Heart left ventricle (tissue), 16 donors: ENCODE measurements around the gene CHCHD6. TPM values are rescaled to one million over a fixed set of nuclear protein-coding genes. Genes with fewer than 3 reads are reported as not detected.
A peak's percentile ranks its signal among the peaks of the same experiment; 100 is the strongest.

ENCODE experiments used
- ATAC-seq, 4 donors: fragments of 200-7000 bp; cut with Tn5 transposase; one replicate each; pipeline ENCODE4 v1.9.1; 2020 to 2022; ENCODE audit warnings: moderate library complexity in 4 of 4, mild to moderate bottlenecking in 3 of 4, moderate number of reproducible peaks in 1 of 4
- DNase-seq, 5 donors: peaks; one replicate each; pipeline ENCODE4 v3.0.0-alpha.2; 2020
- H3K27ac ChIP-seq, 12 donors: fragments of 200-600 bp; sonication (generic) in 4 of 12; one replicate each; pipeline versions ENCODE4 v1.5.0 to v1.8.0; 2016 to 2022; ENCODE audit warnings: mild to moderate bottlenecking in 2 of 12
- H3K27me3 ChIP-seq, 9 donors: fragments of 200-600 bp; sonication (generic) in 2 of 9; one replicate each; pipeline versions ENCODE4 v1.5.1 to v1.8.0; 2016 to 2022; ENCODE audit warnings: mild to moderate bottlenecking in 3 of 9
- H3K36me3 ChIP-seq, 9 donors: fragments of 200-600 bp; sonication (generic) in 2 of 9; one replicate each; pipeline versions ENCODE4 v1.5.0 to v1.8.0; 2018 to 2022; ENCODE audit warnings: mild to moderate bottlenecking in 2 of 9
- H3K4me1 ChIP-seq, 12 donors: fragments of 200-600 bp; sonication (generic) in 4 of 12; one replicate each; pipeline versions ENCODE4 v1.5.0 to v1.8.0; 2016 to 2022; ENCODE audit warnings: mild to moderate bottlenecking in 3 of 12
- H3K4me3 ChIP-seq, 12 donors: fragments of 200-600 bp; sonication (generic) in 4 of 12; one replicate each; pipeline versions ENCODE4 v1.5.0 to v1.8.0; 2017 to 2022; ENCODE audit warnings: mild to moderate bottlenecking in 9 of 12, moderate library complexity in 4 of 12
- H3K9me3 ChIP-seq, 12 donors: fragments of 200-600 bp; sonication (generic) in 4 of 12; one replicate each; pipeline versions ENCODE4 v1.5.0 to v1.8.0; 2016 to 2022; ENCODE audit warnings: mild to moderate bottlenecking in 1 of 12
- CTCF ChIP-seq, 12 donors: fragments of 200-600 bp; sonication (generic) in 4 of 12; IDR thresholded peaks; one replicate each; pipeline versions ENCODE4 v1.5.0 to v1.8.0; 2018 to 2022; ENCODE audit warnings: antibody characterized with exemption in 12 of 12, mild to moderate bottlenecking in 5 of 12
- POLR2A ChIP-seq, 2 donors: fragments of 450-650 bp; IDR thresholded peaks; one replicate each; pipeline ENCODE4 v1.6.1; 2017; ENCODE audit warnings: antibody characterized with exemption in 2 of 2, mild to moderate bottlenecking in 2 of 2, moderate library complexity in 2 of 2
- WGBS, 4 donors: extraction: QIAGEN DNeasy Blood & Tissue Kit in 2 of 4; methylation state at CpG; one replicate each; pipeline versions ENCODE4 v1.1.5 to v1.1.7; 2013 to 2018; 5-methylcytosine and 5-hydroxymethylcytosine counted together
- intact Hi-C, 10 donors: fragments of 100-400 bp; cut with DNase I; formaldehyde crosslinking; loops; one replicate each; pipeline versions ENCODE4 v1.11.1 to v1.14.2; 2022
- polyA plus RNA-seq, 2 donors: library from polyadenylated mRNA; stranded (reverse); fragments of 200-250 nt; gene quantifications; one replicate each; pipeline ENCODE4 v1.2.3, GENCODE V29; 2013
- total RNA-seq, 9 donors: library from RNA; depleted of rRNA in 2 of 9; stranded (reverse); fragments of >200 nt in 2 of 9; fragmentation: NEBNext Ultra II Directional in 3 of 9; extraction: Animal tissue kit (Norgen Biotek cat#: 25700) in 3 of 9; gene quantifications; one replicate each; pipeline versions ENCODE4 v1.1.0 to v1.2.4, GENCODE V29; 2016 to 2023
- donor health status: ischemic (EF 13 %, LVEDD 7.1; RV severe dilation, severe dysfunction).
- donor health status: healthy with polysubstance abuse.
- donor health status: DM: no; HTN: yes; CAD: no.
- donor health status: DM: no; HTN: no; CAD: no.
- donor health status: ischemic (EF 25% LVEDD 6.9; RV normal size, moderate dysfunction).
- donor health status: ischemic (EF 25% LVEDD 5.7; RV mildly dilated, moderate dysfunction).
- donor health status: healthy.
- donor health status: DM: yes; HTN: yes; CAD: no.
- donor health status: ischemic (EF 35%, LVEDD 5.7; RV mildly dilated, moderate dysfunction).
- donor health status: nonischemic (EF 11% LVEDD 7.7; RV severe dilation, severe dysfunction).
- donor health status: DM: yes; HTN: yes; CAD: no.
- donor health status: PGD.
- donor health status: ischemic (EF 29% LVEDD 5.4; RV normal size, mild dysfunction).
- donor health status: nonischemic (EF 23%, LVEDD 6.1; RV moderate dilation, normal function).

Gene CHCHD6
- total and polyA plus RNA-seq, 11 donors = 7.7 to 29.3 (median 11.6) TPM

DNA sequence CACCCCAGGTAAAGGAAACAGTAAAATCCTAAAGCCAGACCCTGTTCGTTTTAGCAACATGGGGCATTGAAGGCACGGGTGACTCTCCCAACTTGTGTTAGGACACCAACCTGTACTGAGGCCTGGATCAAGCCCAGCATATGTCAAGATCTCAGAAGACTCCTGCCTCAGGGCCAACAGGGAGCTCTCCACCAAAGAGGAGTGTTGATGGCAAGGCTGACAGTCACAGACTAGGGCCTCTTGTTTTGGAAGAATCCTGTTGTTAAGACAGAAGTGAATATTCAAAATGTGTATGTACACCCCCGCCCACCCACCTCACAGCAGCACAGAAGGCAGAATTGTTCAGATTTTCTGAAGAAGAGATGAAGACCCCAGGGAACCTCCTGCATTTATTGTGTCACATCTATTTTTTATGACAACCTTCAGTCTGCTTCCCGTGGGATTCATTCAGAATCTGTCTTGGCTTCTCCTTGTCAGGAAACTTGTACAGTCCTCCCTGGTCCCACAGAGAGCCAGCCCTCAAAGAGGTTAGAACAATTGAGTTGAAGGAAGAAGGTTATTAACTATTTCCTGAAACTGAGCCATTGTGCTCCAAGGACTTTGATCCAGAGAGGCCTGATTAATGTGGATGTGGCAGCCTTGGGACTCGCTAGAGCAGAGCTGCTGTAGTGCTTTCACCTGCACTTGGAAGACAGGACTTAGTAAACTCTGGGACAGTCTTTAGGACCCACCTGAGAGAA, 217.2 kb downstream of the CHCHD6 start:
- peaks cover 0 to 5% (median 0%) of the 10 kb centered on the region in 9 donors for H3K36me3 ChIP-seq
- H3K27me3 ChIP-seq = peaks cover 0 to 19% (median 0%) of the 10 kb centered on the region in 9 donors
- peak in 2 of 4 donors; percentile 47 to 66 for ATAC-seq
- peaks cover 0 to 12% (median 0%) of the 10 kb centered on the region in 12 donors for H3K9me3 ChIP-seq
- H3K4me1 ChIP-seq = peaks cover 0 to 30% (median 13%) of the 10 kb centered on the region in 12 donors
- DNase-seq = no peak
- intact Hi-C loops = no loop called here
- no peak overlapping the region for H3K4me3 ChIP-seq
- WGBS, 4 donors = 65 to 74% (median 71%) methylated on average over 5 of the region's 5 CpGs
- H3K27ac ChIP-seq = no peak overlapping the region
- TF ChIP-seq POLR2A (IDR thresholded peaks at IDR 0.05) = no peak
- no peak for TF ChIP-seq CTCF (IDR thresholded peaks at IDR 0.05)

- no peaks in the 10 kb centered on the region for H3K36me3 ChIP-seq
- peaks cover 0 to 9% (median 0%) of the 10 kb centered on the region in 9 donors for H3K27me3 ChIP-seq
- intact Hi-C loops = no loop called here
- 92 to 100% (median 93%) methylated on average over 3 to 4 of the region's 4 CpGs for WGBS, 4 donors
- DNase-seq = no peak
- peaks cover 0 to 42% (median 23%) of the 10 kb centered on the region in 12 donors for H3K4me1 ChIP-seq
- ATAC-seq = no peak
- TF ChIP-seq CTCF (IDR thresholded peaks at IDR 0.05) = no peak
- no peak for TF ChIP-seq POLR2A (IDR thresholded peaks at IDR 0.05)
- H3K27ac ChIP-seq = no peak overlapping the region
- no peak overlapping the region for H3K4me3 ChIP-seq
- H3K9me3 ChIP-seq = peaks cover 0 to 12% (median 0%) of the 10 kb centered on the region in 12 donors
Observed at GRCh38 chr3:126922466-126922865, 218.4 kb downstream of the CHCHD6 start.

- ATAC-seq (no peak), DNase-seq (no peak)
- Histone ChIP-seq H3K27ac (no peak overlapping the region), H3K9me3 (peaks cover 0 to 12% (median 0%) of the 10 kb centered on the region in 12 donors), H3K4me3 (no peak overlapping the region), H3K36me3 (no peaks in the 10 kb centered on the region), H3K4me1 (peaks cover 0 to 50% (median 28%) of the 10 kb centered on the region in 12 donors), H3K27me3 (peaks cover 0 to 17% (median 0%) of the 10 kb centered on the region in 9 donors)
- intact Hi-C loops = no loop called here
- 95 to 98% (median 95%) methylated on average over 6 of the region's 6 CpGs for WGBS, 4 donors
- no peak for TF ChIP-seq POLR2A (IDR thresholded peaks at IDR 0.05)
- TF ChIP-seq CTCF (IDR thresholded peaks at IDR 0.05) = no peak
Observed at GRCh38 chr3:126923423-126923822, 219.4 kb downstream of the CHCHD6 start.

DNA sequence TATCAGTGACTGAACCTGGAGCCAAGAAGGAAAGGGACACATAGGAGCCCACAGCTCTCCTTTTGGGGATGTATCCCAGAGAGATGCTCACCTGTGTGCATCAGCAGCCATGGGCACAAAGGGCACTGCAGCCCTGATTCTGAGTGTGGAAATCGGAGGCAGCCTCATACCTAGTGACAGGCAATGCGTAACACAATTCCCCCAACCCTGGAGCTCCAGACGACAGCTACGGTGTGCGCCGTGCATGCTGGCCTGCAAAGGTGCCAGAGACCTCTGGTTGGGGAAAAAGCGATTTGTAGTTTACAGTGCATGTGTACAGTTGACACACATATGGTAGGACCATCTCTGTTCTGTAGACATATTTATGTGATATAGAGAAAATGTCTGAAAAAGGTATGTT, 219.9 kb downstream of the CHCHD6 start:
- TF ChIP-seq POLR2A (IDR thresholded peaks at IDR 0.05) = no peak
- no peak for TF ChIP-seq CTCF (IDR thresholded peaks at IDR 0.05)
- WGBS, 4 donors = 93 to 98% (median 96%) methylated on average over 7 of the region's 7 CpGs
- DNase-seq (no peak), ATAC-seq (no peak)
- intact Hi-C loops = no loop called here
- H3K27me3 ChIP-seq = peaks cover 0 to 20% (median 0%) of the 10 kb centered on the region in 9 donors
- peaks cover 0 to 12% (median 0%) of the 10 kb centered on the region in 12 donors for H3K9me3 ChIP-seq
- peaks cover 0 to 50% (median 28%) of the 10 kb centered on the region in 12 donors for H3K4me1 ChIP-seq
- H3K27ac ChIP-seq = no peak overlapping the region
- H3K36me3 ChIP-seq = no peaks in the 10 kb centered on the region
- no peak overlapping the region for H3K4me3 ChIP-seq
